GM23248 (cell line): Measurements from ENCODE around the gene LAP3. TPM values are rescaled to one million over a fixed set of nuclear protein-coding genes. Genes with fewer than 3 reads are reported as not detected.

Experiments used
- DNase-seq: peaks from one replicate; pipeline ENCODE4 v3.0.0-alpha.2; 2015
- H2AFZ ChIP-seq: fragments of 200-600 bp; sonication (generic); 2 replicates; pipeline ENCODE4 v1.6.1; 2016; ENCODE audit warnings: antibody characterized with exemption
- H3F3A ChIP-seq: fragments of 200-600 bp; sonication (generic); 2 replicates; pipeline ENCODE4 v1.6.1; 2016; ENCODE audit warnings: mild to moderate bottlenecking, antibody characterized with exemption, mixed run types; ENCODE audit not compliant: insufficient read depth
- H3K27ac ChIP-seq: fragments of 200-600 bp; sonication (generic); 2 replicates; pipeline ENCODE4 v1.5.1; 2016; ENCODE audit warnings: mild to moderate bottlenecking
- H3K27me3 ChIP-seq: fragments of 200-600 bp; sonication (generic); replicated peaks from 2 replicates; pipeline ENCODE4 v1.6.1; 2016; ENCODE audit warnings: mild to moderate bottlenecking; ENCODE audit not compliant: insufficient read depth
- H3K36me3 ChIP-seq: fragments of 200-600 bp; sonication (generic); 2 replicates; pipeline ENCODE4 v1.6.1; 2016; ENCODE audit warnings: low read depth, mild to moderate bottlenecking
- H3K4me1 ChIP-seq: fragments of 200-600 bp; sonication (generic); 2 replicates; pipeline ENCODE4 v1.6.1; 2016; ENCODE audit warnings: mild to moderate bottlenecking; ENCODE audit not compliant: insufficient read depth
- H3K4me2 ChIP-seq: fragments of 200-600 bp; sonication (generic); one replicate; pipeline ENCODE4 v1.6.1; 2016; ENCODE audit warnings: mild to moderate bottlenecking; ENCODE audit not compliant: unreplicated experiment
- H3K4me3 ChIP-seq: fragments of 200-600 bp; sonication (generic); 2 replicates; pipeline ENCODE4 v1.5.1; 2016; ENCODE audit warnings: mild to moderate bottlenecking
- H3K79me2 ChIP-seq: fragments of 200-600 bp; sonication (generic); 2 replicates; pipeline ENCODE4 v1.6.1; 2016; ENCODE audit warnings: mild to moderate bottlenecking; ENCODE audit not compliant: insufficient read depth
- H3K9ac ChIP-seq: fragments of 200-600 bp; sonication (generic); 2 replicates; pipeline ENCODE4 v1.6.1; 2016; ENCODE audit warnings: mild to moderate bottlenecking
- H3K9me2 ChIP-seq: fragments of 200-600 bp; sonication (generic); 2 replicates; pipeline ENCODE4 v1.6.1; 2016; ENCODE audit warnings: mixed run types, mild to moderate bottlenecking, moderate library complexity; ENCODE audit not compliant: insufficient read depth
- H3K9me3 ChIP-seq: fragments of 200-600 bp; sonication (generic); one replicate; pipeline ENCODE4 v1.6.1; 2017; ENCODE audit warnings: low read depth
- H4K20me1 ChIP-seq: fragments of 200-600 bp; sonication (generic); 2 replicates; pipeline ENCODE4 v1.6.0; 2016; ENCODE audit not compliant: insufficient read depth
- EZH2 ChIP-seq: fragments of 200-600 bp; sonication (generic); IDR thresholded peaks from 2 replicates; pipeline ENCODE4 v1.6.1; 2018; ENCODE audit warnings: antibody characterized with exemption, mild to moderate bottlenecking; ENCODE audit not compliant: insufficient read depth, poor library complexity, severe bottlenecking
- EZH2phosphoT487 ChIP-seq: fragments of 200-600 bp; sonication (generic); IDR thresholded peaks from 2 replicates; pipeline ENCODE4 v1.6.1; 2018; ENCODE audit warnings: antibody characterized with exemption, moderate library complexity, mild to moderate bottlenecking, low read depth; ENCODE audit not compliant: insufficient read depth
- WGBS, 2 experiments: methylation state at CpG; one replicate each; pipeline ENCODE4 v1.1.6; 2015 to 2017; ENCODE audit warnings: low lambda C conversion rate in 2 of 2, low coverage in 1 of 2; ENCODE audit errors: missing lambda C conversion rate in 2 of 2; 5-methylcytosine and 5-hydroxymethylcytosine counted together
- in situ Hi-C: fragments of 300-500 bp; cut with MboI; formaldehyde crosslinking; loops from 2 replicates; pipeline ENCODE4 v1.15.0; 2020
- polyA plus RNA-seq: library from polyadenylated mRNA; unstranded; fragments of >200 nt; fragmentation: Nextera tagmentation; extraction: Ambion mirVana; gene quantifications from 2 replicates; pipeline ENCODE4 v1.2.1, GENCODE V29; 2016
- total RNA-seq: library from RNA; depleted of rRNA; stranded (reverse); fragments of >200 nt; shearing (Covaris generic); gene quantifications from 2 replicates; pipeline ENCODE4 v1.2.3, GENCODE V29; 2014

LAP3 gene
- total and polyA plus RNA-seq, 2 experiments from 2014 or later = 60.7 to 75.4 TPM

GRCh38 chr4:17583941-17584340, 6.9 kb downstream of the LAP3 start:
- Histone ChIP-seq H3K27me3 (no peaks in the 10 kb centered on the region), H3K79me2 (peaks cover 8% of the 10 kb centered on the region), H3K27ac (no peak overlapping the region), H3K9ac (no peak overlapping the region), H3K4me1 (no peaks in the 10 kb centered on the region), H3F3A (no peaks in the 10 kb centered on the region), H3K4me2 (no peak overlapping the region), H2AFZ (no peak overlapping the region), H3K9me2 (no peaks in the 10 kb centered on the region), H3K4me3 (no peak overlapping the region), H3K36me3 (peaks cover 37% of the 10 kb centered on the region), H3K9me3 (no peaks in the 10 kb centered on the region), H4K20me1 (no peaks in the 10 kb centered on the region)
- no peak for TF ChIP-seq EZH2
- TF ChIP-seq EZH2phosphoT487 = no peak
- WGBS, 2 experiments = 96 to 98% methylated on average over 4 of the region's 4 CpGs
- in situ Hi-C loops = no loop called here
- DNase-seq = no peak

- TF ChIP-seq EZH2phosphoT487 (no peak), EZH2 (no peak)
- Histone ChIP-seq H2AFZ (no peak overlapping the region), H3K9me2 (no peaks in the 10 kb centered on the region), H3K4me1 (no peaks in the 10 kb centered on the region), H3K79me2 (0 out of 2 replicates have a peak, but pooled peaks cover under 1% of the 10 kb centered on the region), H3K4me3 (no peak overlapping the region), H3K9me3 (no peaks in the 10 kb centered on the region), H3K27me3 (no peaks in the 10 kb centered on the region), H3K9ac (no peak overlapping the region), H3K27ac (no peak overlapping the region), H3K4me2 (no peak overlapping the region), H3K36me3 (peaks cover 43% of the 10 kb centered on the region), H4K20me1 (no peaks in the 10 kb centered on the region), H3F3A (no peaks in the 10 kb centered on the region)
- in situ Hi-C loops = no loop called here
- WGBS, 2 experiments = 88 to 91% methylated on average over 10 of the region's 10 CpGs
- no peak for DNase-seq
Observed at GRCh38 chr4:17584521-17585213, 7.7 kb downstream of the LAP3 start.

GRCh38 chr4:17587094-17587822, 10.3 kb downstream of the LAP3 start:
- no peaks in the 10 kb centered on the region for H3K9me2 ChIP-seq
- no peaks in the 10 kb centered on the region for H3K79me2 ChIP-seq
- H3K27me3 ChIP-seq = no peaks in the 10 kb centered on the region
- H3F3A ChIP-seq = no peaks in the 10 kb centered on the region
- TF ChIP-seq EZH2phosphoT487 (no peak), EZH2 (no peak)
- H3K4me1 ChIP-seq = no peaks in the 10 kb centered on the region
- WGBS, 2 experiments = 88 to 89% methylated on average over 9 of the region's 9 CpGs
- no peak overlapping the region for H3K4me3 ChIP-seq
- no peak overlapping the region for H3K27ac ChIP-seq
- H2AFZ ChIP-seq = no peak overlapping the region
- H3K4me2 ChIP-seq = no peak overlapping the region
- no peak for DNase-seq
- no peaks in the 10 kb centered on the region for H4K20me1 ChIP-seq
- H3K9ac ChIP-seq = no peak overlapping the region
- no peaks in the 10 kb centered on the region for H3K9me3 ChIP-seq
- in situ Hi-C loops = no loop called here
- peaks cover 39% of the 10 kb centered on the region for H3K36me3 ChIP-seq

GRCh38 chr4:17589355-17589754, 12.4 kb downstream of the LAP3 start:
- Histone ChIP-seq H3K36me3 (peaks cover 28% of the 10 kb centered on the region), H3K9ac (no peak overlapping the region), H3K4me2 (no peak overlapping the region), H3K27ac (no peak overlapping the region), H2AFZ (no peak overlapping the region), H3K9me2 (no peaks in the 10 kb centered on the region), H3K4me3 (no peak overlapping the region), H3K9me3 (no peaks in the 10 kb centered on the region), H4K20me1 (no peaks in the 10 kb centered on the region), H3K4me1 (no peaks in the 10 kb centered on the region), H3F3A (no peaks in the 10 kb centered on the region), H3K27me3 (no peaks in the 10 kb centered on the region), H3K79me2 (no peaks in the 10 kb centered on the region)
- in situ Hi-C loops = no loop called here
- WGBS, 2 experiments = 97 to 100% methylated on average over 3 of the region's 3 CpGs
- TF ChIP-seq EZH2phosphoT487 (no peak), EZH2 (no peak)
- DNase-seq = no peak
